ENCODE measurements around the gene STARD5. TPM values are rescaled to one million over a fixed set of nuclear protein-coding genes. Genes with fewer than 3 reads are reported as not detected.

STARD5 gene
- total RNA-seq, 4 donors from 2014 or later = 1.3 to 5.8 (median 3.1) TPM

- no peak for TF ChIP-seq CTCF (IDR thresholded peaks at IDR 0.05; ENCODE audit: low read depth)
These were observed 13.8 kb upstream of the STARD5 start for GRCh38 chr15:81337713-81338157.

GRCh38 chr15:81337241-81337640 lies 13.3 kb upstream of the STARD5 start:
- no peak for TF ChIP-seq CTCF (IDR thresholded peaks at IDR 0.05; ENCODE audit: low read depth)

GRCh38 chr15:81336568-81336967 lies 12.6 kb upstream of the STARD5 start:
- no peak for TF ChIP-seq CTCF (IDR thresholded peaks at IDR 0.05; ENCODE audit: low read depth)

GRCh38 chr15:81335631-81336030 lies 11.7 kb upstream of the STARD5 start:
- no peak for TF ChIP-seq CTCF (IDR thresholded peaks at IDR 0.05; ENCODE audit: low read depth)

GRCh38 chr15:81334768-81335435 lies 11.0 kb upstream of the STARD5 start:
- TF ChIP-seq CTCF (IDR thresholded peaks at IDR 0.05; ENCODE audit: low read depth) = no peak

- no peak for TF ChIP-seq CTCF (IDR thresholded peaks at IDR 0.05; ENCODE audit: low read depth)
These were observed 9.4 kb upstream of the STARD5 start for GRCh38 chr15:81333363-81333762.

- no peak for TF ChIP-seq CTCF (IDR thresholded peaks at IDR 0.05; ENCODE audit: low read depth)
These were observed 8.4 kb upstream of the STARD5 start for GRCh38 chr15:81332326-81332725.
